Transverse colon (tissue), 4 donors: ENCODE results near the gene SUV39H2. TPM values are rescaled to one million over a fixed set of nuclear protein-coding genes. Genes with fewer than 3 reads are reported as not detected.
"Not testable (repeated sequence)": the region's sequence is repeated elsewhere in the genome, so short reads cannot be mapped to it uniquely, and the experiment has no call there.

Source experiments
- DNase-seq: peaks from one replicate; pipeline ENCODE4 v3.0.0-alpha.2; 2019
- H3K27ac ChIP-seq, 4 donors: fragments of 200-600 bp; sonication (generic); 2 replicates each; pipeline ENCODE4 v1.5.1; 2016 to 2018; ENCODE audit warnings: inconsistent platforms in 4 of 4
- H3K27me3 ChIP-seq: fragments of 200-600 bp; sonication (generic); 2 replicates; pipeline ENCODE4 v1.5.1; 2017; ENCODE audit warnings: inconsistent platforms
- H3K36me3 ChIP-seq, 4 donors: fragments of 200-600 bp; sonication (generic); 2 replicates each; pipeline ENCODE4 v1.5.1; 2017 to 2019; ENCODE audit warnings: inconsistent platforms in 4 of 4
- H3K4me1 ChIP-seq, 4 donors: fragments of 200-600 bp; sonication (generic); 2 replicates each; pipeline ENCODE4 v1.5.1; 2017 to 2020; ENCODE audit warnings: inconsistent platforms in 4 of 4
- H3K4me3 ChIP-seq, 4 donors: fragments of 200-600 bp; sonication (generic); 1 replicate in 1 of 4; 2 replicates in 3 of 4; pipeline versions ENCODE4 v1.5.1 to v1.6.1; 2017 to 2019; ENCODE audit warnings: inconsistent platforms in 4 of 4
- H3K9me3 ChIP-seq, 2 donors: fragments of 200-600 bp; sonication (generic); 2 replicates each; pipeline ENCODE4 v1.5.1; 2017 to 2019; ENCODE audit warnings: inconsistent platforms in 2 of 2
- CTCF ChIP-seq, 5 experiments: fragments of 200-600 bp in 3 of 5; fragments of 450-650 bp in 2 of 5; sonication (generic) in 3 of 5; IDR thresholded peaks; 1 replicate in 2 of 5; 2 replicates in 3 of 5; pipeline ENCODE4 v1.5.1; 2016 to 2017; ENCODE audit warnings: antibody characterized with exemption in 5 of 5, inconsistent platforms in 3 of 5, mild to moderate bottlenecking in 2 of 5, moderate library complexity in 1 of 5
- EP300 ChIP-seq: sonication (generic); formaldehyde crosslinking; IDR thresholded peaks from one replicate; pipeline ENCODE4 v1.6.1; 2017; ENCODE audit warnings: antibody characterized with exemption, low read depth
- POLR2A ChIP-seq: fragments of 450-650 bp; IDR thresholded peaks from one replicate; pipeline ENCODE4 v1.6.1; 2016; ENCODE audit warnings: antibody characterized with exemption, mild to moderate bottlenecking, moderate library complexity
- POLR2AphosphoS5 ChIP-seq, 3 donors: sonication (generic); formaldehyde crosslinking; IDR thresholded peaks; one replicate each; pipeline ENCODE4 v1.6.1; 2016; ENCODE audit warnings: antibody characterized with exemption in 3 of 3
- WGBS, 2 donors: methylation state at CpG; one replicate each; pipeline ENCODE4 v1.1.5; 2018; ENCODE audit warnings: low coverage in 1 of 2; 5-methylcytosine and 5-hydroxymethylcytosine counted together
- in situ Hi-C, 4 donors: fragments of 200-750 bp; cut with MboI; loops; one replicate each; pipeline versions ENCODE4 v1.15.0 to v1.15.1; 2017; ENCODE audit warnings: low sequenced_read_pairs in 3 of 4, low pct_ligation_motif_present in 1 of 4, low pct_unique_long_range_greater_than_20kb in 1 of 4
- intact Hi-C: fragments of 100-400 bp; cut with DNase I; formaldehyde crosslinking; loops from one replicate; pipeline ENCODE4 v1.15.1; 2023; ENCODE audit warnings: low total_unique reads
- total RNA-seq, 4 donors: library from RNA; depleted of rRNA; stranded (reverse); fragments of >200 nt; gene quantifications; one replicate each; pipeline ENCODE4 v1.1.0, GENCODE V29; 2016

The SUV39H2 gene
- total RNA-seq, 4 donors from 2014 or later = 0.60 to 4.6 (median 3.0) TPM

DNA sequence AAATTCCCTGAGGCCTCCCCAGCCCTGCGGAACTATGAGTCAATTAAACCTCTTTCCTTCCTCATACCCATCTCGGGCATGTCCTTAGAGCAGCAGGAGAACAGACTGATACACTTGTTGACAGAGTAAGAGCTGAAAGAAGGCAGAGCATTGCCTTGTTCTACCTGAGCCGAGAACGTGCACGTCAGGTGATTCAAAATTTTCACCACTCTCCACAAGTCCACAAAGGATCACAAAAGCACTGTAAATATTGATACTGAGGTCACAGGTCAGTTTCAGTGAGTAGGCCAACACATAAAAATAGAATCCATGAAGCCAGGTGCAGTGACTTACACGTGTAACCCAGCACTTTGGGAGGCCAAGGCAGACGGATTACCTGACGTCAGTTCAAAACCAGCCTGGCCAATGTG lies 47.4 kb downstream of the SUV39H2 start:
- peaks cover 0 to 42% (median 16%) of the 10 kb centered on the region in 4 donors for H3K36me3 ChIP-seq
- H3K27ac ChIP-seq = no peak overlapping the region
- in situ Hi-C loops = no loop called here
- WGBS, 2 donors = 76 to 100% methylated on average over 1 to 8 of the region's 8 CpGs
- TF ChIP-seq POLR2AphosphoS5 (IDR thresholded peaks at IDR 0.05) = peak in 1 of 3 donors; percentile 7
- no peak for TF ChIP-seq EP300
- no peak overlapping the region for H3K4me3 ChIP-seq
- no peaks in the 10 kb centered on the region for H3K27me3 ChIP-seq
- intact Hi-C loops = no loop called here
- DNase-seq = no peak
- no peaks in the 10 kb centered on the region for H3K9me3 ChIP-seq
- H3K4me1 ChIP-seq = no peaks in the 10 kb centered on the region

DNA sequence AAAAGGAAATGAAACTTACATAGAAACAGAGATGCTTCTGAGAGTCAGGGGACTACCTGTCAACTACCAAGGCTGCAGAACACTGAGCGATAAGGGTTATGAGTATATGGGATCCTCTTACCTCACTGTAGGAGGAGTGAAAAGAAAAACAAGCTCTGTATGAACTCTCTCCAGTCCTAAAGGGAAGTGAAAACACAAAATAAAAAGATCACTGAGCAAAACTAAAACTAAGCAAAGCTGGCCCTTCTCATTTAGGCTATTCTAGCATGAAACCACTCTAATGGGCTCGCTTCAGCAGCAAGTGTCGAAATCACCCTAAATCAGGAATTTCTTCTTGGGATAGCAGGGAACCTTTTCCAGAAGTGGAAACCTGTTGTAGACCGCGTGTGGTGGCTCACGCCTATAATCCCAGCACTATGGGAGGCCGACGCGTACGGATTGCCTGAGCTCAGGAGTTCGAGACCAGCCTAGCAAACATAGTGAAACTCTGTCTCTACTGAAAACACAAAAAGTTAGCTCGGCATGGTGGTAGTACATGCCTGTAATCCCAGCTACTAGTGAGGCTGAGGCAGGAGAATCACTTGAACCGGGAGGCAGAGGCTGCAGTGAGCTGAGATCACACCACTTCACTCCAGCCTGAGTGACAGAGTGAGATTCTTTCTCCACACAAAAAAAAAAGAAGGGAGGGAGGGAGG lies 48.2 kb downstream of the SUV39H2 start:
- H3K27ac ChIP-seq = no peak overlapping the region
- peaks cover 0 to 38% (median 16%) of the 10 kb centered on the region in 4 donors for H3K36me3 ChIP-seq
- TF ChIP-seq CTCF (IDR thresholded peaks at IDR 0.05) (no peak), POLR2A (no peak), POLR2AphosphoS5 (IDR thresholded peaks at IDR 0.05) (no peak), EP300 (no peak)
- intact Hi-C loops = no loop called here
- DNase-seq = no peak
- no peaks in the 10 kb centered on the region for H3K9me3 ChIP-seq
- in situ Hi-C loops = no loop called here
- H3K4me1 ChIP-seq = no peaks in the 10 kb centered on the region
- no peaks in the 10 kb centered on the region for H3K27me3 ChIP-seq
- H3K4me3 ChIP-seq = no peak overlapping the region
- WGBS, 2 donors = 79 to 83% methylated on average over 7 to 13 of the region's 13 CpGs

- 94 to 98% methylated on average over 10 of the region's 10 CpGs for WGBS, 2 donors
- intact Hi-C loops (no loop called here), in situ Hi-C loops (no loop called here)
- Histone ChIP-seq H3K9me3 (no peaks in the 10 kb centered on the region), H3K4me3 (no peak overlapping the region), H3K4me1 (no peaks in the 10 kb centered on the region), H3K27me3 (no peaks in the 10 kb centered on the region), H3K27ac (no peak overlapping the region), H3K36me3 (peaks cover 0 to 41% (median 21%) of the 10 kb centered on the region in 4 donors)
- TF ChIP-seq EP300 (no peak), POLR2A (no peak), CTCF (IDR thresholded peaks at IDR 0.05) (no peak), POLR2AphosphoS5 (IDR thresholded peaks at IDR 0.05) (no peak)
- no peak for DNase-seq
Observed at GRCh38 chr10:14930610-14931009, 51.9 kb downstream of the SUV39H2 start.

DNA sequence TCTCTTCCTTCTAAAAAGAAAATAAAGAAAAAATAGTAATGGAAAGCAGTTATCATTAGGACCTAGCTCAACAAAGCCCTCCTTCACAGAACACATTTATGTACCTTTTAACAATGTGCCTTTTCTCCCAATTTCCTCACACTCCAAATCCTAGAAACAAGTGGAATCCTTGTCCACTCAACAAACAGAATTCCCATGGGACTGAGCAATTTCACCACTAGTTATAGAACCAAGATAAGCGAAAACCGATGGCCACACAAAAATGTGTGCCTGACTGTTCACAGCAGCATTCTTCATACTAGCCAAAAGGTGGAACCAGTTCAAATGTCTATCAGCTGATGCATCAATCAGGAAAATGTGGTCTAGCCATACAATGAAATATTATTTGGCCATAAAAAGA lies 57.9 kb downstream of the SUV39H2 start:
- Histone ChIP-seq H3K4me3 (no peak overlapping the region), H3K27ac (no peak overlapping the region), H3K36me3 (peaks cover 0 to 24% (median 8%) of the 10 kb centered on the region in 4 donors), H3K27me3 (no peaks in the 10 kb centered on the region), H3K9me3 (no peaks in the 10 kb centered on the region), H3K4me1 (no peaks in the 10 kb centered on the region)
- in situ Hi-C loops (no loop called here), intact Hi-C loops (no loop called here)
- no peak for DNase-seq
- TF ChIP-seq POLR2A = no peak
- TF ChIP-seq EP300 = no peak
- no peak for TF ChIP-seq POLR2AphosphoS5 (IDR thresholded peaks at IDR 0.05)
- TF ChIP-seq CTCF (IDR thresholded peaks at IDR 0.05) = no peak
- WGBS, 2 donors = 94 to 100% methylated on average over 2 of the region's 2 CpGs

DNA sequence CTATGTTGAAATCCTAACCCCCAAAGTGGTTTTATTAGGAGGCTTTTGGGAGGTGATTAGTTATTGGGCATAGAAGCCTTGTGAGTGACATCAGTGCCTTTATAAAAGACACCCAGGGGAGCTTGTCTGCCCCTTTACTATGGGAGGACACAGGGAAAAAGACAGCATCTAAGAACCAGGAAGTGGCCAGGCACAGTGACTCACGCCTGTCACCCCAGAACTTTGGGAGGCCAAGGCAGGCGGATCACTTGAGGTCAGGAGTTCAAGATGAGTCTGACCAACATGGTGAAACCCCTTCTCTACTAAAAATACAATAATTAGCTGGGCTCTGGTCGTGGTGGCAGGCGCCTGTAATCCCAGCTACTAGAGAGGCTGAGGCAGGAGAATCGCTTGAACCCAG lies 60.3 kb downstream of the SUV39H2 start:
- H3K27me3 ChIP-seq, in situ Hi-C loops, intact Hi-C loops, H3K9me3 ChIP-seq, H3K4me1 ChIP-seq, H3K27ac ChIP-seq, H3K4me3 ChIP-seq, DNase-seq: not testable (repeated sequence)
- WGBS, 2 donors = 72% methylated on average over 2 of the region's 5 CpGs; no CpG with 5 or more reads in 1 of the 2 donors
- peaks cover 0 to 18% (median 9%) of the 10 kb centered on the region in 4 donors for H3K36me3 ChIP-seq

DNA sequence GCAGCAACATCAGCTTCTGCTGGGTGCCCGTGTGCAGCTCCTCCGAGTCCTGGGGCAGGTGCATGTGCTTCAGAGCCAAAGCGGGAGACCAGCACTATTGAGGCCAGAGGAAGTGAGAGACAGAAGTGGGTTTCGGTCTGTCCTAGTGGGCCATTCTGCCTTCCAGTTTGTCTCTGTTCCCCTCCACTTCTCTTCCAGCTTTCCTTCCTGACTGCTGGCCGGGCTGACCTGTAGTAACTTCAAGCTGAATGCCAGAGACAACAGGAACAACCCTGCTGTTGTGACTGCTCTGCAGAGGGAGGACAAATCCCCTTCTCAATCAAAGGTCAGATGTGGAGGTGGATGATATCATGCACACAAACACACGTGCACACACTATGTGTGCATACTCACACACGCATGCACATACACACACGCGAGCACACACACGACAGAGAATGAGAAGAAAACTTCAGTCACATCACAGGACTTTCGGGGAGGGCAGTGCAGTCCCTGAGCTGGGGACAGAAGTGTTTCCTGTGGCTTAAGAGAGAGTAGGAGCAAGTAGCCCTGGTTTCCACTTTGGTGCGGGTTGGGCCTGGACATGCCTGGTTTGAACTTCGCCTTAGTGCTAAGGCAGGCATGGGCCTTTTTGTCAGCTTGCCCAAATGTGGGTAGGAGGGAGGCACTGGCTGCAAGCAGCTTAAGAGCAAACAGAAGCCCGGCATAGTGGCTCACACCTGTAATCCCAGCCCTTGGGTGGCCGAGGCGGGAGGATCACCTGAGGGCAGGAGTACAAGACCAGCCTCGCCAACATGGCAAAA lies 63.7 kb downstream of the SUV39H2 start:
- H3K27me3 ChIP-seq, intact Hi-C loops, in situ Hi-C loops, H3K4me1 ChIP-seq, H3K4me3 ChIP-seq, H3K27ac ChIP-seq, H3K9me3 ChIP-seq: not testable (repeated sequence)
- peak; percentile 37 for DNase-seq
- peaks cover 0 to 22% (median 10%) of the 10 kb centered on the region in 4 donors for H3K36me3 ChIP-seq
- 81 to 84% methylated on average over 10 to 15 of the region's 17 CpGs for WGBS, 2 donors

GRCh38 chr10:14942950-14943338 lies 64.3 kb downstream of the SUV39H2 start:
- WGBS, 2 donors = 94 to 100% methylated on average over 2 to 7 of the region's 7 CpGs
- H3K27me3 ChIP-seq, in situ Hi-C loops, H3K4me1 ChIP-seq, DNase-seq, intact Hi-C loops, H3K4me3 ChIP-seq, H3K9me3 ChIP-seq, H3K27ac ChIP-seq: not testable (repeated sequence)
- H3K36me3 ChIP-seq = peaks cover 0 to 27% (median 13%) of the 10 kb centered on the region in 4 donors
